GM15510 (cell line): ENCODE data around the gene CFAP46.

Source experiments
- POLR2A ChIP-seq: IDR thresholded peaks from 3 replicates; pipeline ENCODE4 v1.6.1; 2011; ENCODE audit warnings: borderline replicate concordance; ENCODE audit not compliant: insufficient read length; ENCODE audit errors: extremely low read depth

Gene CFAP46

GRCh38 chr10:132774181-132774901 is 168.0 kb downstream of the CFAP46 start:
- TF ChIP-seq POLR2A: no peak

GRCh38 chr10:132770061-132771021 is 172.0 kb downstream of the CFAP46 start:
- no peak for TF ChIP-seq POLR2A

GRCh38 chr10:132768346-132769248 is 173.8 kb downstream of the CFAP46 start:
- no peak for TF ChIP-seq POLR2A

GRCh38 chr10:132766291-132766690 is 176.1 kb downstream of the CFAP46 start:
- no peak for TF ChIP-seq POLR2A

- no peak for TF ChIP-seq POLR2A
Measured at GRCh38 chr10:132765435-132765834, 176.9 kb downstream of the CFAP46 start.

DNA sequence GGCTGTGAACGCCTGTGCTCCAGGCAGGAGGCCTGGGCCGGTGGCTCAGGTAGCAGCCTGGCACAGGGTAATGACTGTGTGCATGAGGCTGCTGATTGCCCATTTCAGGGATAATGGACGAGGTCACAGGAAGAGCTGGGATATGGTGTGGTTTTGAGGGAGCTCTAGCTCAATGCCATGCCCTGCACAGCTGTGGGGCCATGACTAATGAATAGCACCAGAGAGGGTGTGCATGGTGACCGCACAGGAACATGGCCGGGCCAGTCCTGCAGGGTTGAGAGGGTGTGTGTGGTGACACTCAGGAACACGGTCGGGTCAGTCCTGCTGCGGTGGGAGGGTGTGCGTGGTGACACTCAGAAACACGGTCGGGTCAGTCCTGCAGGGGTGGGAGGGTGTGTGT is 178.3 kb downstream of the CFAP46 start:
- TF ChIP-seq POLR2A: no peak

GRCh38 chr10:132763545-132763944 is 178.8 kb downstream of the CFAP46 start:
- TF ChIP-seq POLR2A: no peak

DNA sequence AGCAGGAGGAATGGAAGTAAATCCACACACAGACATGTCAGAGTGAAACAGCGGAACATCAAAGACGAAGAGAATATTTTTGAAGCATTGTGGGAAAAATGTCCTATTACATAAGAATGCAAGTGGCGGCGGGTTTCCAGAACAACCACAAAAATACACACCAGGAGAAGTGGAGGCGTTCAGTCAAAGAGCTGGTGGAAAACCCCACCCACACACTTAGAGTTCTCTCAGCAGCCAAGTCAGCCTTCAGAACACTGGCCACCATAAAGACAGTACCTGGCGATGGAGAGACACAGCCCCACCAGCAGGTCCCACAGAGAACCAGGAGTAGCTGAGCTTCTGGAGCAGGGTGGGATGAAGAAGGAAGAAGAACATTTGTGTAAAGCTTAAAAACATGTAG is 180.1 kb downstream of the CFAP46 start:
- TF ChIP-seq POLR2A: no peak

DNA sequence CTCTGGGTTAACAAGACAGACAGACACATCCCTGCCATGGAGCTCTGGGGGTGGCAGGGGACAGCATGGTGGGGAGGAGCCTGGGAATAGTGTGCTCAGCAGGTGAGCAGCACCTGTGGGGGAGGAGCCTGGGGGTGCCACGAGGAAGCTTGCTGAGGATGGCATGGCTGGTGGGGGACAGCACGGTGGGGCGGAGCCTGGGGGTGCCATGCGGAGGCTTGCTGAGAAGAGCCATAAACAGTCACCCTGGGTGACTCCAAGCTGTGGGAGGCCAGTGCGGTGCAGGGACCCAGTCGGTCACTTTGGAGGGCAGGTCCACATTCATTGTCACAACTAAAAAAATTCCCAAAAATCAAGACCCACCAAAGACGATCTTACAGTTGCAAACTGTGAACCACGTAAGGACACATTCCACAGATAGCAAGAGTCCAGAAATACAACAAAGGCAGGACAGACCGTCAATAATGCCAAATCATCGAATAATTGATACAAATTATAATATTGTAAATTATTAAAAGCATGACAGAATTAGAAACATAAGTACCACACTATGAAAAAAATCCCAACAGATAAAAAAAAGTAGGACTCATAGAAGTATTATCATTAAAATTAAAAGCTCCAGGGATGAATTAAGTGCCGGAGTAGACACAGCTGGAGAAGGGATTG is 180.8 kb downstream of the CFAP46 start:
- TF ChIP-seq POLR2A: no peak

GRCh38 chr10:132758865-132759264 is 183.5 kb downstream of the CFAP46 start:
- TF ChIP-seq POLR2A: no peak
